ENCODE data around the gene DPH7.
"Not testable (repeated sequence)": the region's sequence is repeated elsewhere in the genome, so short reads cannot be mapped to it uniquely, and the experiment has no call there.

DPH7 gene

DNA sequence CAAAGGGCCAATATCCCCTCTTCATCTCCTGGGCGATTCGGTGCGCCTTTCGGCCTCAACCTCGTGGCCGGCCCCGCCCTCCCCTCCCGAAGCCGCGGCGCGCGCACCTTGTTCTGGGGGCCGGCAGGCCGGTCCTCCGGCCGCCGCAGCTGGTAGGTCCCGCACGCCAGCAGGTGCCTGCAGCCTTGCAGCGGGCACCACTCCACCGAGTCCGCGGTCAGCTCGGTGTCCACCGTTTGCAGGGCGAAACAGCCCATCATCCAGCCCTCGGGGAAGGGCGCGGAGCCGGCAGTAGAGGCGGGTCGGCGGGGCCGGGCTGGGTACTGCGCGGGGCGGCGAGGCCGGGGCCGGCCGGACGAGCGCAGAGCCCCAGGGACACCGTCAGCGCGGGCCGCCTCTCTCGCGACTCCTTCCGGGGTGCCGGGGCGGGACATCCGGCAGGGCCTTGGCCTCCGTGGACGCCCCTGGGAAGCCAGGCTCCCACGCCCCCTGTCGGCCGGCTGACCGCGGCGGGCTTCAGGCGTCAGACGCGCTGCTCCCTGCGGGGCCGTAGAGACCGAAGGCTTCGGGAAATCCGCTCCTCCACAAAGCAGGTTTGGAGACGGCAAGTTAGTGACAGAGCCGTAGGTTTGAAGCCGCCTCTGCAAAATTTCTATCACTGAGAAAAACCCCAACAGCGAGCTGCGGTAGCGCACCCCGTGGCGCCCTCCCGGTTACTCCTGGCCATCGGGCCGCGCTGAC, at the start of gene DPH7:
TSS of gene DPH7 (minus strand) at position 408 of the 741 bp plus-strand sequence. CDS start at position 260, 148 bp downstream.
- no peaks in the 10 kb centered on the region for H3K27me3 Mint-ChIP-seq
- intact Hi-C loops (cut with micrococcal nuclease), result loop anchor here (2.0 kb wide), 1 partner anchor 40 kb away; the partner anchor contains the start of gene EHMT1
- H3K36me3 Mint-ChIP-seq (ENCODE audit: low read depth), result peaks cover 60% of the 10 kb centered on the region
- no peaks in the 10 kb centered on the region for H3K9me3 Mint-ChIP-seq
- H3K4me3 Mint-ChIP-seq, result peak within 1 kb of the TSS; percentile 83
- peaks cover 40% of the 10 kb centered on the region for H3K4me1 Mint-ChIP-seq (ENCODE audit: low read depth)
- peak within 1 kb of the TSS; percentile 72 for H3K27ac Mint-ChIP-seq

GRCh38 chr9:137627406-137627805, 48.7 kb upstream of the DPH7 start:
- peaks cover 55% of the 10 kb centered on the region for H3K4me1 Mint-ChIP-seq (ENCODE audit: low read depth)
- H3K27me3 Mint-ChIP-seq; H3K27ac Mint-ChIP-seq; intact Hi-C loops (cut with micrococcal nuclease); H3K4me3 Mint-ChIP-seq; H3K9me3 Mint-ChIP-seq: not testable (repeated sequence)
- H3K36me3 Mint-ChIP-seq (ENCODE audit: low read depth), result peaks cover 17% of the 10 kb centered on the region

DNA sequence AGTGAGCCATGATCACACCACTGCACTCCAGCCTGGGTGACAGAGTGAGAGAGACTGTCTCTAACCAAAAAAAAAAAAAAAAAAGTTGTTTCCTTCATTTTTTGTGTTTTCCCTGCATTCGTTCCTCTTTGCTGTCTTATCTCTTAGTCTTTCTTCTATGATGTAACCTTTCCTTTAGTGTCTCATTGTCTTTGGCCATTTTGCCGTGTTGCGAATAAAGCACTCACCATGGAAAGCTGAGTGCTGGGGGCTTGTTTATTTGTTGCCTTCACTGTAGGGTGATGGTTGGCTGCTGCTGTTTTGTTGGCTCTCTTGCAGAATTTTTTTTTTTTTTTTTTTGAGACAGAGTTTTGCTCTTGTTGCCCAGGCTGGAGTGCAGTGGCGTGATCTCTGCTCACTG, 47.7 kb upstream of the DPH7 start:
- no peak overlapping the region for H3K4me3 Mint-ChIP-seq
- H3K27ac Mint-ChIP-seq, result no peak overlapping the region
- no peaks in the 10 kb centered on the region for H3K27me3 Mint-ChIP-seq
- no peaks in the 10 kb centered on the region for H3K9me3 Mint-ChIP-seq
- H3K4me1 Mint-ChIP-seq (ENCODE audit: low read depth), result peaks cover 51% of the 10 kb centered on the region
- H3K36me3 Mint-ChIP-seq (ENCODE audit: low read depth), result peaks cover 17% of the 10 kb centered on the region
- intact Hi-C loops (cut with micrococcal nuclease), result no loop called here

DNA sequence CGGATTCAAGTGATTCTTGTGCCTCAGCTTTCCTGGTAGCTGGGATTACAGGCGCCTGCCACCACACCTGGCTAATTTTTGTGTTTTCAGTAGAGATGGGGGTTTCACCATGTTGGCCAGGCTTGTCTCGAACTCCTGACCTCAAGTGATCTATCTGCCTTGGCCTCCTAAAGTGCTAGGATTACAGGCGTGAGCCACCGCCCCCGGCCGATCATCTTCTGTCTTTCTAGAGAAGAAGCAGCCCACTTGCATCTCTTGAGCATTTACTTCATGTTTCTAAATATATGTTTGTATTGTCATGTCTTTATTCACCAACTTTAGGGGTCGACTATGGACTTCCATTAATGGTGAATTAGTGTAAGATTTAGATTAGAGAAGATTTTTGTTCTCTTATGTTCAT, 43.5 kb upstream of the DPH7 start:
- intact Hi-C loops (cut with micrococcal nuclease), result not testable (repeated sequence)

GRCh38 chr9:137621131-137621757, 42.5 kb upstream of the DPH7 start:
- H3K27me3 Mint-ChIP-seq, result no peaks in the 10 kb centered on the region
- H3K4me3 Mint-ChIP-seq, result no peak overlapping the region
- H3K4me1 Mint-ChIP-seq (ENCODE audit: low read depth), result peaks cover 51% of the 10 kb centered on the region
- intact Hi-C loops (cut with micrococcal nuclease), result no loop called here
- H3K36me3 Mint-ChIP-seq (ENCODE audit: low read depth), result peaks cover 38% of the 10 kb centered on the region
- H3K9me3 Mint-ChIP-seq, result no peaks in the 10 kb centered on the region
- H3K27ac Mint-ChIP-seq, result no peak overlapping the region

More for the DNA sequence above, 43.5 kb upstream of the DPH7 start:
- not testable (repeated sequence) for H3K4me3 Mint-ChIP-seq, H3K9me3 Mint-ChIP-seq, H3K27me3 Mint-ChIP-seq, H3K27ac Mint-ChIP-seq
- Mint-ChIP-seq H3K4me1 (ENCODE audit: low read depth) (peaks cover 48% of the 10 kb centered on the region), H3K36me3 (ENCODE audit: low read depth) (peaks cover 30% of the 10 kb centered on the region)

GRCh38 chr9:137620581-137620980, 41.9 kb upstream of the DPH7 start:
- Mint-ChIP-seq H3K4me3 (peak overlapping the region; percentile 13), H3K4me1 (ENCODE audit: low read depth) (peaks cover 49% of the 10 kb centered on the region), H3K27ac (no peak overlapping the region), H3K9me3 (no peaks in the 10 kb centered on the region), H3K27me3 (no peaks in the 10 kb centered on the region), H3K36me3 (ENCODE audit: low read depth) (peaks cover 45% of the 10 kb centered on the region)
- intact Hi-C loops (cut with micrococcal nuclease), result no loop called here

DNA sequence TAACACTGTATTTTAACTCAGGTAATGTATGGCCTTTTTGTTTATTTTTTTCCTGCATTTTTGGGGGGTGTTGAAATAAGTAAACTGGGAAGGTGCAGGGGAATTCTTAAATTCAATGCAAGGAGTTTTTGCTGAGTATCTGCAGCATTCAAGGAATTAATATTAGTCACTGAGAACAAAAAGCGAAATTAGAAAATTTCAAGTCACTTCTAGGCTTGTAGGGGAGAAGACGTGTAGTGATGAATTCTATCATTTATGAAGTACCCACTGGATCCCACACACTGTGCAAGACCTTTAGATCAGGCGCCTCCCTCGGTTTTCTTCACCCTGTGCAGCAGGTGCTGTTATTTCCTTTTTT, 41.3 kb upstream of the DPH7 start:
- Mint-ChIP-seq H3K4me1 (ENCODE audit: low read depth) (peaks cover 44% of the 10 kb centered on the region), H3K36me3 (ENCODE audit: low read depth) (peaks cover 50% of the 10 kb centered on the region), H3K4me3 (peak overlapping the region; percentile 86), H3K9me3 (no peaks in the 10 kb centered on the region), H3K27ac (peak overlapping the region; percentile 81), H3K27me3 (no peaks in the 10 kb centered on the region)
- intact Hi-C loops (cut with micrococcal nuclease), result no loop called here

DNA sequence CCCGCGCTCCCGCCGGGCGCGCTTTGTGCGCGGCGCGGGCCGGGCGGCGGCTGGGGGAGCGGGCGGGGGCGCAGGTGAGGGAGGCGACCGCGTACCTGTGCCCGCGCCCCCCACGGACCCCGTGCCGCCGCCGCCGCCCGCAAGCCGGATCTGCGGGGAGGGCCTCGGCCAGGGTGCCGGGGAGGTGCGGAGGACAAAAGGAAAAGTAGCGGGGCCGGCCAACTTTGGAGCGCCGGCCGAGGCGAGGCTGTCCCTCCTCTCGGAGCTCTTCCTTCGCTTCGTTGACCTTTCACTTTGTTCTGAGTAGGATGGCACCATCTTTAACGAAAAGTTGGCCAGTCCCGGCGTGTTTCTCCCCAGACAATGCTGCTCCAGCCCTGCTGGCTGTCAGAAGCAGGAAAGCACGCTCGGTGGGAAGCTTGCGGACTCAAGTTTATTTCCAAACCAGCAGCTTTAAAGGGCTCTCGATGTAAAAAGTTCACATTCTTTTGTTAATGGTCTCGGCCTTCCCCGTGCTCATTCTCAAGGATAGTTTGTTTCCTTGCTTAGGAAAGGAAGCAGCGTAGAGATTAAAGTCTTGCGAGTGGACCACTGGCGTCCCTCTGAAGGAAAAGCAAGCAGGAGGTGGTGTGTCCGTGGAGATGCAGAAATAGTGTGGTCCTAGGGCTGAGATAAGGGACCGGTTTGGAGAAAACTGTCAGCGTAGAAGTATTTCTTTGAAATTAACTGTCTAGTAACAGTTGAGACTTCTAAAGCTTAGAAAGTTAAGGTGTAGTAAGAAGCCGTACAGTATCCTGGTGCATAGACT, 40.7 kb upstream of the DPH7 start:
- Mint-ChIP-seq H3K4me3 (peak overlapping the region; percentile 86), H3K9me3 (no peaks in the 10 kb centered on the region), H3K4me1 (ENCODE audit: low read depth) (peaks cover 46% of the 10 kb centered on the region), H3K27ac (peak overlapping the region; percentile 81), H3K27me3 (no peaks in the 10 kb centered on the region), H3K36me3 (ENCODE audit: low read depth) (peaks cover 54% of the 10 kb centered on the region)
- intact Hi-C loops (cut with micrococcal nuclease), result loop anchor here (2.0 kb wide), 1 partner anchor 41 kb away; the partner anchor contains the start of gene DPH7

GRCh38 chr9:137618105-137619067, 39.7 kb upstream of the DPH7 start, which contains the start of gene EHMT1:
Gene EHMT1 (plus strand): TSS chr9:137619005. CDS start chr9:137619029, 24 bp downstream.
- intact Hi-C loops (cut with micrococcal nuclease), result loop anchor here (1.0 to 2.0 kb wide), 2 partner anchors 28 to 40 kb away; partner anchors contain the start of genes DPH7 and ZMYND19
- H3K27ac Mint-ChIP-seq, result peak within 1 kb of the TSS; percentile 91
- peaks cover 51% of the 10 kb centered on the region for H3K4me1 Mint-ChIP-seq (ENCODE audit: low read depth)
- no peaks in the 10 kb centered on the region for H3K9me3 Mint-ChIP-seq
- no peaks in the 10 kb centered on the region for H3K27me3 Mint-ChIP-seq
- H3K36me3 Mint-ChIP-seq (ENCODE audit: low read depth), result peaks cover 54% of the 10 kb centered on the region
- peak within 1 kb of the TSS; percentile 86 for H3K4me3 Mint-ChIP-seq

DNA sequence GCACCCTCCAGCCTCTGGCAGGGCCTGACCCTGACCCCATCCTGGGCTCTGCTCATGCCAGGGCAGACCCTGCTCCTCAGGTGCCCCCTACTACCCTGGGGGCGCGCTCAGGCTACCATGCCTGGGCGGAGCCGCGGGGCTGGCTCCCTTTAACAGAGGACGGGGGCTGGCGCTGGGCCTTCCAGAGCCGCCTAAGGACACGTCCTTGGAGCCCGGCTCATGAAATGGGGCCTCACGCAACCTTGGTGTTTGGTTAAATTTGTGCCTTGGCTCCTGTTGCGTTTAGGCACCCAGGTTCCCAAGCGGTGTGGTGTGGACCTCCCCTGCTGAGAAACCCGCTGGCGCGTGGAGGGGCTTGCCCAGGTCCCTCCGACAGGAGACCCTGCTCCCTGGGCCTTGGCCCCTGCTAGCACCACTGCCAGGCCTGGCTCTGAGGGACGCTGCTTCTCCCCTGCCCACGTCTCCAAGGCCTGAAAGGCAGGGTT, 36.7 kb upstream of the DPH7 start:
- Mint-ChIP-seq H3K36me3 (ENCODE audit: low read depth) (peaks cover 60% of the 10 kb centered on the region), H3K4me3 (no peak overlapping the region), H3K27ac (no peak overlapping the region), H3K4me1 (ENCODE audit: low read depth) (peaks cover 63% of the 10 kb centered on the region), H3K27me3 (no peaks in the 10 kb centered on the region), H3K9me3 (no peaks in the 10 kb centered on the region)
- intact Hi-C loops (cut with micrococcal nuclease), result no loop called here

- Mint-ChIP-seq H3K4me3 (no peak overlapping the region), H3K27ac (peak overlapping the region; percentile 41), H3K9me3 (no peaks in the 10 kb centered on the region), H3K4me1 (ENCODE audit: low read depth) (peaks cover 58% of the 10 kb centered on the region), H3K27me3 (no peaks in the 10 kb centered on the region), H3K36me3 (ENCODE audit: low read depth) (peaks cover 66% of the 10 kb centered on the region)
- intact Hi-C loops (cut with micrococcal nuclease), result no loop called here
These were observed 36.1 kb upstream of the DPH7 start for GRCh38 chr9:137614631-137615386.

DNA sequence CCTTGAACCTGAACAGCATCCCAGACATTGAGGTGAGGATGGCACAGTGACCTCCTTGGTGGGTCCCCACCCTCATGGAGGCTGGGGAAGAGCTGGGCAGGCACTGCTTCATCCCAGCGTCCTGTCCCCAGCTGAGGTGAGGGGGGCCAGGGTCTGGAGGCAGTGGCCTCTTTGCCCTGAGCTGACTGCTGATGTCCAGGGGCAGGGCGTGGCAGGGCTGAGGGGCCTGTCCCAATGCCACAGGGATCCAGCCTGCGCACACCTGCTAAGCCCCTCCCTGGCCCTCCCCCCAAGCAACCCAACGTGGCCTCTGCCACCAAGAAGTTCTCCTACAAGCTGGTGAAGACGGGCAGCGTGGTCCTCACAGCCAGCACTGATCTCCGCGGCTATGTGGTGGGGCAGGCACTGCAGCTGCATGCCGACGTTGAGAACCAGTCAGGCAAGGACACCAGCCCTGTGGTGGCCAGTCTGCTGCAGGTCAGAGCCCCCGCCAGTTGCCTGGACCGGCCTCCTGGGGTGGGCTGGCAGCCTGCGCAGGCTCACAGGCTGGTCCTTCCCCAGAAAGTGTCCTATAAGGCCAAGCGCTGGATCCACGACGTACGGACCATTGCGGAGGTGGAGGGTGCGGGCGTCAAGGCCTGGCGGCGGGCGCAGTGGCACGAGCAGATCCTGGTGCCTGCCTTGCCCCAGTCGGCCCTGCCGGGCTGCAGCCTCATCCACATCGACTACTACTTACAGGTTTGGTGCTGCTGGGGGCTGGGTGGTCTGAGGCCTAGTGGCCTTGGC, 35.2 kb upstream of the DPH7 start:
- intact Hi-C loops (cut with micrococcal nuclease), result no loop called here
- Mint-ChIP-seq H3K27ac (no peak overlapping the region), H3K9me3 (no peaks in the 10 kb centered on the region), H3K4me3 (no peak overlapping the region), H3K27me3 (no peaks in the 10 kb centered on the region), H3K36me3 (ENCODE audit: low read depth) (peaks cover 75% of the 10 kb centered on the region), H3K4me1 (ENCODE audit: low read depth) (peaks cover 64% of the 10 kb centered on the region)

All from dendritic cell treated with granulocyte-macrophage colony-stimulating factor and Interleukin-4, amounts not matched to agents 40 ng/mL and 50 ng/mL, for 4 days (primary cell).